AG08395 (cell line): ENCODE results near the gene ITPK1.

ENCODE experiments used
- DNase-seq: peaks from one replicate; pipeline ENCODE4 v3.0.0; 2012; ENCODE audit warnings: mixed read lengths, low spot score

The ITPK1 gene

GRCh38 chr14:92949496-92950192 is 166.1 kb downstream of the ITPK1 start:
- DNase-seq: no peak

- no peak for DNase-seq
Observed at GRCh38 chr14:92948647-92949046, 167.1 kb downstream of the ITPK1 start.

- DNase-seq: no peak
Observed at GRCh38 chr14:92946847-92947545, 168.7 kb downstream of the ITPK1 start.

GRCh38 chr14:92945959-92946846 is 169.5 kb downstream of the ITPK1 start:
- DNase-seq: no peak

DNA sequence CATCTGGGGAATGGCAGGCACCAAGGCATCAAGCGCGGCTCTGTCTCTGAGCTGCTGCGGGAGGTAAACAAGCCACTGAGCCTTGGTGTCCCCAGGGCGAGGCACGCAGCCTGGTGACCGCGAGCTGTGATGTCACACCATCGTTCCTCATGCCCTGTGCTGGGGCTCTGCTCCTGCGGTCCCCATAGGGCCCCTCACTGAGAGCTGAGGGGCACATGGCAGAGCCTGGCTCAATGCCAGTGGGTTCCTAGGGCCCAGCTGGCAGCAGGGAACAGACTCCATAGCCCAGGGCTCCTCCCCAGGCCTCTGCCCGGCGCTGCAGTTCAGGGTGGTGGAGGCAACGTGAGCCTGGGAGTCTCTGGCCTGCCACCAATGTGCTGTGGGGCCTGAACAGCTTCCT is 170.2 kb downstream of the ITPK1 start:
- DNase-seq: no peak

GRCh38 chr14:92944976-92945375 is 170.7 kb downstream of the ITPK1 start:
- no peak for DNase-seq

DNA sequence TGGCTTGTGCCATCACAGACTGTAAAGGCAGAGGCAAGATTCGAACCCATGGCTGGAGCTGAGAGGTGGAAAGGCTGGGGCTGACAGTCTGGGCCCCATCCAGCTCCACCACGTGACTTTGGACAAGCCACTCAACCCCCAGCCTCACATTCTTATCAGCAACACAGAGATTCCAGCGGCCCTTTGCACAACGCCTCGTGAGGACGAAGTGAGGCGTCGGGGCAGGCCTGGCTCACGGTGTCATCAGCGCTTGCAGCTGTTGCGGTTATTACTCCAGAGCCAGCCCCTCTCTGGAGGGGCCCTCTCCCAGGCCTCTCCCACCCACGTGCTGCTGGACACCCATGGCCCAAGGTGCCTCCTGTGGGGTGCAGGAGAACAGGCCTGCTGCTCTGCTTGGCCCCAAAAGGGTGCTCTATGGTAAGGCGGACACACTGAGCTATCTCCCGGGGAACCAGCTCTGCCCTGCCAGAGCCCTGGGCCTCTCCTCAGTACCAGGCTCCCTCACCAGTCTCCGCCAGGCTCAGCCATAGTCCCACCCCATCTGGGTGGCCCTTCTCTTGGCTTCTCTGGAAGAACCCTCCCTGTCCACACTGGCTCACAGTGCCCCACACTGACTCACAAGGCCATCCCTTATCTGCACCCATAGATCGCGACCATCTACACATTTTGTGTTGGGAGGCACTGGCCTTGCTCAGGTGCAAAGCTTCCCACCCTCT is 171.7 kb downstream of the ITPK1 start:
- no peak for DNase-seq

GRCh38 chr14:92942976-92943710 is 172.6 kb downstream of the ITPK1 start:
- DNase-seq: no peak

DNA sequence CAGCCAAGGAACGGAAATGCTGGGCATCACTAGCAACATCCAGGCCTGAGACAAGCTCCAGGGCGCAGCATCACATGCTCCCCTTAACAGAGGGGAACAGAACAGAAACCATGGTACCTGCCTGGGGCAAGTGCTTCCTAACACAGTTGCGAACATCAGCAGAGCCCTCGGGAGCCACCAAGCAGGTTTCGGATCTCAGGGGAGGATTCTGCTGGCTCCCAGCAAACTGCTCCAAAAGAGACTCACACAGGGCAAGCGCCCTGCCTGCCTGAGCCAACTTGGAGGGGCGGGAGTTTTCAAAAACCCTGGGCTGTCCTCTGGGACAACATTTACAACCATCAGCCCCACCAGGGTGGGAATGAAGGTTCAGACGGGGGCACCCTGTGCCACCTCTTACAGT is 173.1 kb downstream of the ITPK1 start:
- no peak for DNase-seq

- DNase-seq: no peak
Observed at GRCh38 chr14:92942136-92942535, 173.6 kb downstream of the ITPK1 start.

DNA sequence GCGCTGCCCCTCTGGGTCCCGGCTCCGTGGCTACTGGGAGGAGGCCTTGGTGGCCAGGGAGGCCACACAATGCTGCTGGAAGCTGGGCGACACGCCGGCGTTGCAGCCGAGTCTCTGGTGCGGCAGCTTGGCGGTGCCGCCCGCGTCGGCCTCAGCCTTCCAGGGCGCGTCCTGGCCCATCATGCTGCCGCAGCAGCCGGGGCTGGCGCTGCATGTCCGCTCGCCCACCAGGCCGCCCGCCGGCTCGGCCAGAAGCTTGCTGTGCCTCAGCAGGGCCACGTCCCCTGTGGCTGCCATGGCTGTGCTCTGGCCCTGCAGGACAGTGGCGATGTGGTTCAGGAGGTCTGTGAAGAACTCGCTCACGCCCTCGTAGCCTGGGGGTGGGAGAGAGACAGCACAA is 174.2 kb downstream of the ITPK1 start:
- DNase-seq: no peak

DNA sequence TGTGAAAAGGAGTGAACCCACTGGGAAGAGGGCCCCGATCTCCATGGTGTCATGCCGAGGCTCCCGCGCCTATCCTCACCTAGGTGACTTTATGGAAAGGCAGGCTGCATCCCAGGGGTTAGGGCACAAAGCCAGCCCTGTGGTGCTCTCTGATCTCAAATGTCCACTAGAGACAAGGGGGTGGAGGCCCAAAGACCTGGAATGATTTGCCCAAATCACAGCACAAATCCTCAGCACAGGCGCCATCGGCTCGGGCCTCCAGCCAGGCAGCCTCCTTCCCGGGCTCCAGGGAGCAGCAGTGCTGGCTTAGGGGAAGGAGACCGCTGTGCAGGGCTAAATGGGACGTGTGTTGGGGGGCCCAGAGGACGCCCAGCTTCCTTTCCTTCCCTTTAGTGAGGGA is 175.2 kb downstream of the ITPK1 start:
- no peak for DNase-seq

GRCh38 chr14:92939699-92940098 is 176.0 kb downstream of the ITPK1 start:
- no peak for DNase-seq

DNA sequence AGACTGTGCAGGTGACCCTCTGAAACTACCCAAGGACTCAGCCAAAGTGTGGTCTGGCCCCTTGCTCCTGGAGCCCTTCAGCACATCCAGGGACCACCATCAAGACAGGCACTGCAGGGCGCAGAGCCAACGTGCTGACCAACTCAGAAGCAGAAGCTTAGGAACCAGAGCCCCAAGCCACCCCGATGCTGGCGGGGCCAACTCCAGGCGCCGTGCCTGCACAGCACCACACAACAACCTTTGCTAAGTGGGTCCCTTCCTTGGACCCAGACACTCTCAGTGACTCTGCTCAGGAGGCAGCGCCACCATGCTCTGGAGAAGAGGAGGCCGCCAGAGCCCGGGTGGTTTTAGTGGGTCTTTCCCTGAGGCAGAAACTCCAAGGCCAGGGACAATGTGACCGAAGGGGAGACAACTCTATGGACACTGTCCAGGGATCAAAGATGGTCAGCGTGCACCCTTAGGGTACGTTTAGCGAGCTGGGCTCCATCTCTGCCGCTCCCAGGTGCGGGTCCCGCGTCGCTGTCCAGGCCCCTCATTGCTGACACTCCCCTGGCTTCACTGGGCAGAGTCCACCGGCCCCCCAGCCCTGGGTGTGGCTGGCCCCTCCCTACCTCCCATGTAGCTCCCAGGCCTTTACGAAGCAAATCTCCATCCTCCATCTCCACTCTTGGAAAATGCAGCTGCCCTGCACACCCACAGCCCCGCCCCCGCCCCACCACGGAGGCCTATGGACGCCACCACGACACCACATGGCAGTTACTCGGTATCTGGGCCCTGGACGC is 176.6 kb downstream of the ITPK1 start:
- DNase-seq: no peak

DNA sequence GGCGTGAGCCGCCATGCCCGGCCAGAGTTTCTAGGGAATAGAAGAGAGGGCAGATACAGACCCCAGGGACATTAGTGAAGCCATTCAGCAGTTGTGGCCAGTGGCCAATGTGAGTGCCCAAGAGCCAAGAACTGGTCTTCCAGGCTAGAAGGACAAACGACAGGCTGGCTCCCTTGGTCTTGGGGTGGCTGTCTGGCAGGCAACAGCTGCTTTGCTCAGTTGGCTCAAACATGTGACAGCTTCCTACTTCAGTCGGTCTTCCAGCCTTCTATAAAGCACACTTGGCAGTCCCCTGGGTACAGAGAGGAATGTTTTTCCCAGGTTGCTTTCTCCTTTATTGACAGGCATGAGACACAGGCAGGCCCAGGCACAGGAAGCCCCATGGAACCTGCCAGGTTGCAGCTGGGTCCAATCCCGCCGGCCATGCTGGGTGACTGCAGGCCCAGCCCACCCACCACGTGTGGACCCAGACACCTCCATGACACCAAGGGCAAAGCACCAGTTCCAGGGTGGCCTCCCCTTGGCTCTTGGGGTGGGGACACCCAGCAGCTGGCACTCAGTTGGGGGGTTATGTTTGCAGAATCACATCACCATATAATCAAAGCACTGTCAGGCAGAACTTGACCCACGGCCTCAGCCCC is 177.4 kb downstream of the ITPK1 start:
- no peak for DNase-seq

GRCh38 chr14:92937051-92937937 is 178.4 kb downstream of the ITPK1 start:
- no peak for DNase-seq

GRCh38 chr14:92936085-92936484 is 179.6 kb downstream of the ITPK1 start:
- DNase-seq: no peak

GRCh38 chr14:92935446-92935845 is 180.3 kb downstream of the ITPK1 start:
- DNase-seq: no peak
